HL-60 (cell line): ENCODE measurements around the gene CAMK2B.

ENCODE experiments used
- DNase-seq, 2 experiments: peaks; one replicate each; pipeline ENCODE4 v3.0.0-alpha.2; 2010 to 2020; ENCODE audit warnings: low read depth in 1 of 2, low spot score in 1 of 2
- H3K27ac ChIP-seq: fragments of 250-450 bp; sonication (Bioruptor Pico); replicated peaks from 2 replicates; pipeline ENCODE4 v1.5.1; 2020; ENCODE audit warnings: mild to moderate bottlenecking, moderate library complexity
- H3K27me3 ChIP-seq: fragments of 250-450 bp; sonication (Bioruptor Pico); 2 replicates; pipeline ENCODE4 v1.5.1; 2021; ENCODE audit warnings: mild to moderate bottlenecking, moderate library complexity; ENCODE audit not compliant: insufficient read depth, poor library complexity, severe bottlenecking
- H3K4me3 ChIP-seq: replicated peaks from 2 replicates; pipeline ENCODE4 v1.5.1; 2011; ENCODE audit warnings: mild to moderate bottlenecking, control low read depth, low read length; ENCODE audit not compliant: insufficient read depth
- GABPA ChIP-seq: IDR thresholded peaks from 2 replicates; pipeline ENCODE4 v1.6.1; 2012; ENCODE audit warnings: low read depth
- POLR2AphosphoS5 ChIP-seq: IDR thresholded peaks from 2 replicates; pipeline ENCODE4 v1.6.1; 2012; ENCODE audit warnings: low read depth
- SPI1 ChIP-seq: IDR thresholded peaks from 2 replicates; pipeline ENCODE4 v1.6.1; 2012; ENCODE audit warnings: low read depth, mild to moderate bottlenecking, borderline replicate concordance
- TF ChIP-seq, protein P1 (sequence below): IDR thresholded peaks from 2 replicates; pipeline ENCODE4 v1.6.1; 2012; ENCODE audit warnings: low read depth; ENCODE audit not compliant: insufficient replicate concordance
- TF ChIP-seq, protein P2 (sequence below): IDR thresholded peaks from one replicate; pipeline ENCODE4 v1.5.1; 2011; ENCODE audit warnings: low read length, control low read depth, inconsistent platforms; ENCODE audit not compliant: insufficient read depth

Gene CAMK2B

DNA sequence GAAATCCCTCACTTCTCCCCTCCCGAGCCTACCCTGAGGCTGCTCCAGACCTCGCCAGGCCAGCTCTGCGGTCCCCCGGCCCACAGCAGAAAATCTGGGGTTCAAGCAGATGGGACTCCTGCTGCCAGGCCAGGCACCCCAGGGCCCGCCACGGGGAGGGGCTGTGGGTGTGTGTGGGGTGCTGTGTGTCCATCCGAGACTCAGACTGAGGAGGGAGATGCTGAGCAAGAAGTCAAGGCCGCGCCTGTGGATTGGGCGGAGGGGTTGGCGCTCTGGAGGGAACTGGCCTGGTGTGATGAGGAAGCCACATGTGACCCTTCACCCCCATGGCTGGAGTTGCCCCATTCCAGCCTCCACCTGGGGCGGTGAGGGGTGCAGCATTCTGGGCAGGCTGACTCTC lies 73.5 kb downstream of the CAMK2B start:
- H3K27ac ChIP-seq: no peak overlapping the region
- no peaks in the 10 kb centered on the region for H3K27me3 ChIP-seq
- H3K4me3 ChIP-seq: no peak overlapping the region
- DNase-seq: no peak
- TF ChIP-seq, protein P1, sequence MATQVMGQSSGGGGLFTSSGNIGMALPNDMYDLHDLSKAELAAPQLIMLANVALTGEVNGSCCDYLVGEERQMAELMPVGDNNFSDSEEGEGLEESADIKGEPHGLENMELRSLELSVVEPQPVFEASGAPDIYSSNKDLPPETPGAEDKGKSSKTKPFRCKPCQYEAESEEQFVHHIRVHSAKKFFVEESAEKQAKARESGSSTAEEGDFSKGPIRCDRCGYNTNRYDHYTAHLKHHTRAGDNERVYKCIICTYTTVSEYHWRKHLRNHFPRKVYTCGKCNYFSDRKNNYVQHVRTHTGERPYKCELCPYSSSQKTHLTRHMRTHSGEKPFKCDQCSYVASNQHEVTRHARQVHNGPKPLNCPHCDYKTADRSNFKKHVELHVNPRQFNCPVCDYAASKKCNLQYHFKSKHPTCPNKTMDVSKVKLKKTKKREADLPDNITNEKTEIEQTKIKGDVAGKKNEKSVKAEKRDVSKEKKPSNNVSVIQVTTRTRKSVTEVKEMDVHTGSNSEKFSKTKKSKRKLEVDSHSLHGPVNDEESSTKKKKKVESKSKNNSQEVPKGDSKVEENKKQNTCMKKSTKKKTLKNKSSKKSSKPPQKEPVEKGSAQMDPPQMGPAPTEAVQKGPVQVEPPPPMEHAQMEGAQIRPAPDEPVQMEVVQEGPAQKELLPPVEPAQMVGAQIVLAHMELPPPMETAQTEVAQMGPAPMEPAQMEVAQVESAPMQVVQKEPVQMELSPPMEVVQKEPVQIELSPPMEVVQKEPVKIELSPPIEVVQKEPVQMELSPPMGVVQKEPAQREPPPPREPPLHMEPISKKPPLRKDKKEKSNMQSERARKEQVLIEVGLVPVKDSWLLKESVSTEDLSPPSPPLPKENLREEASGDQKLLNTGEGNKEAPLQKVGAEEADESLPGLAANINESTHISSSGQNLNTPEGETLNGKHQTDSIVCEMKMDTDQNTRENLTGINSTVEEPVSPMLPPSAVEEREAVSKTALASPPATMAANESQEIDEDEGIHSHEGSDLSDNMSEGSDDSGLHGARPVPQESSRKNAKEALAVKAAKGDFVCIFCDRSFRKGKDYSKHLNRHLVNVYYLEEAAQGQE: no peak
- no peak for TF ChIP-seq POLR2AphosphoS5
- TF ChIP-seq, protein P2, sequence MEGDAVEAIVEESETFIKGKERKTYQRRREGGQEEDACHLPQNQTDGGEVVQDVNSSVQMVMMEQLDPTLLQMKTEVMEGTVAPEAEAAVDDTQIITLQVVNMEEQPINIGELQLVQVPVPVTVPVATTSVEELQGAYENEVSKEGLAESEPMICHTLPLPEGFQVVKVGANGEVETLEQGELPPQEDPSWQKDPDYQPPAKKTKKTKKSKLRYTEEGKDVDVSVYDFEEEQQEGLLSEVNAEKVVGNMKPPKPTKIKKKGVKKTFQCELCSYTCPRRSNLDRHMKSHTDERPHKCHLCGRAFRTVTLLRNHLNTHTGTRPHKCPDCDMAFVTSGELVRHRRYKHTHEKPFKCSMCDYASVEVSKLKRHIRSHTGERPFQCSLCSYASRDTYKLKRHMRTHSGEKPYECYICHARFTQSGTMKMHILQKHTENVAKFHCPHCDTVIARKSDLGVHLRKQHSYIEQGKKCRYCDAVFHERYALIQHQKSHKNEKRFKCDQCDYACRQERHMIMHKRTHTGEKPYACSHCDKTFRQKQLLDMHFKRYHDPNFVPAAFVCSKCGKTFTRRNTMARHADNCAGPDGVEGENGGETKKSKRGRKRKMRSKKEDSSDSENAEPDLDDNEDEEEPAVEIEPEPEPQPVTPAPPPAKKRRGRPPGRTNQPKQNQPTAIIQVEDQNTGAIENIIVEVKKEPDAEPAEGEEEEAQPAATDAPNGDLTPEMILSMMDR: no peak

DNA sequence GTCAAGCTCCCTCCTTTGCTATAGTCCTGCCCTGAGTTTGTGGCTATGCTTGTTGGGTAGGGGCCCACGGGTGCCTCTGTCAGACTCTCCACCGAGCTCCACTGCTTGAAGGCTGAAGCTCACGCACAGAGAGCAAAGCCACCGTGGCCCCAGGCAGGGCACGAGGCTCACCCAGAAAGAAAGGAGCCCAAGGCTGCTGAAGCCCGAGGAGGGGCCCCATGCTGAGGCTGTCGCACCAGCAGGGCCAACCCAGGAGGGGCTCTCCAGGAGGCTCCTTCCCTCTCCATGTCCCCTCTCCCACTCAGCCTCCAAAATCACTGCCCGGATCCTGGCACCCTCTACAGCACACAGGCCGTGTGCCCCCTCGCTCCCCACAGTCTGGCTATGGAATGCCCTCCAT lies 74.1 kb downstream of the CAMK2B start:
- no peak overlapping the region for H3K27ac ChIP-seq
- no peak for DNase-seq
- no peak overlapping the region for H3K4me3 ChIP-seq
- H3K27me3 ChIP-seq: no peaks in the 10 kb centered on the region
- TF ChIP-seq, protein P1: no peak
- TF ChIP-seq SPI1: no peak
- no peak for TF ChIP-seq POLR2AphosphoS5
- TF ChIP-seq, protein P2: no peak
- TF ChIP-seq GABPA: no peak

DNA sequence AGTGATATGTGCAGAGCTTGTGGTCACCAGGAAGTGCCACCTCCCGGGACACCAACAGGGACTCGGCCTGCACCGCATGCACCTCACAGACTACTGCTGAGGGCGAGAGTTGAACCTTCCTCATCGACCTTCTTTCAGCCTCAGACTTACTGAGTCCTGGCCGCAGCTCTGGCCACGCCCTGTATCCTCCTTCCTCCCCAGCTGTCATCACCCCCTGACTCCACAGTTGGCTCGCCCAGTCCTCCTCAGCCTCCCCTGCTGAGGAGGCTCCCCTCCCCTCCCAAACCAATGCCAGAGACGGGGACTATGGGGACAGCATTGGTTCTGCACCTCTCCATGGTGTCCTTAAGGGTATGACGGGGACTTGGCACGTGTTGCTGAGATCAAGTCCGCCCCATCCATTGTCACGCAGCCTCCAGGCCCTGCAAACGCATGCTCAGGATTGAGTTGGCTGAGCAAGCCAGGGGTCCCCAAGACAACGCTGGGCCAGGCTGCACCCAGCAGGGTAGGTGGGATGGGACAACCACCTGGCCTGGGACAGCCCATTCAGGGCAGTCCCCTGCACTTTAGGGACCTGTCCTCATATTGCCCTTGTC lies 75.7 kb downstream of the CAMK2B start:
- Histone ChIP-seq H3K4me3 (no peak overlapping the region), H3K27me3 (no peaks in the 10 kb centered on the region), H3K27ac (no peak overlapping the region)
- DNase-seq: no peak
- TF ChIP-seq, protein P2: no peak
- no peak for TF ChIP-seq GABPA
- no peak for TF ChIP-seq POLR2AphosphoS5
- TF ChIP-seq SPI1: no peak
- TF ChIP-seq, protein P1: no peak
